A549 (cell line): Measurements from ENCODE around the gene DMAC2. TPM values are rescaled to one million over a fixed set of nuclear protein-coding genes. Genes with fewer than 3 reads are reported as not detected.
A peak's percentile ranks its signal among the peaks of the same experiment; 100 is the strongest.

ENCODE experiments used
- ATAC-seq, 2 experiments: fragments of 200-7000 bp in 1 of 2; fragments of >200 bp in 1 of 2; cut with Nextera tagmentation in 1 of 2; cut with Tn5 transposase in 1 of 2; 3 replicates each; pipeline versions ENCODE4 v1.8.0 to v1.9.1; 2018 to 2020; ENCODE audit warnings: mild to moderate bottlenecking in 1 of 2, moderate library complexity in 1 of 2
- CTCF ChIA-PET: fragments of 300-600 bp; sonication (Branson Sonifier 250); formaldehyde crosslinking; extraction: SDS; loops from one replicate; lab custom pipeline; 2021; ENCODE audit warnings: antibody characterized with exemption, inconsistent platforms; lab: Yijun Ruan, JAX
- POLR2A ChIA-PET: fragments of 350-600 bp; formaldehyde crosslinking; extraction: SDS; loops from one replicate; lab custom pipeline; 2021; ENCODE audit warnings: antibody characterized with exemption, inconsistent platforms; lab: Yijun Ruan, JAX
- DNase-seq, 2 experiments: peaks; one replicate each; pipeline versions ENCODE4 v3.0.0 to v3.0.0-alpha.2; 2011 to 2016; ENCODE audit warnings: low read depth in 1 of 2, low spot score in 1 of 2
- FAIRE-seq: peaks from 2 replicates; lab custom pipeline; 2011; peaks lifted over from hg19 to GRCh38; lab: Jason Lieb, UNC
- H3K27ac ChIP-seq, 2 experiments: fragments of >200 bp; sonication (Bioruptor Twin); formaldehyde crosslinking; 3 replicates each; pipeline ENCODE4 v1.5.1; 2016 to 2017
- H3K4me1 ChIP-seq: fragments of >200 bp; sonication (Bioruptor Twin); formaldehyde crosslinking; 3 replicates; pipeline ENCODE4 v1.6.1; 2016
- H3K4me2 ChIP-seq: fragments of >200 bp; sonication (Bioruptor Twin); formaldehyde crosslinking; 3 replicates; pipeline ENCODE4 v1.6.1; 2016
- H3K4me3 ChIP-seq: fragments of >200 bp; sonication (Bioruptor Twin); formaldehyde crosslinking; 3 replicates; pipeline ENCODE4 v1.5.1; 2016
- H3K9me3 ChIP-seq: fragments of >200 bp; sonication (Bioruptor Twin); formaldehyde crosslinking; 3 replicates; pipeline ENCODE4 v1.6.1; 2016
- ATOH8 ChIP-seq: fragments of 250-450 bp; sonication (Bioruptor Pico); IDR thresholded peaks from 2 replicates; pipeline ENCODE4 v1.5.0; 2020; ENCODE audit warnings: low read depth, mild to moderate bottlenecking, moderate library complexity
- BCL3 ChIP-seq: fragments of >200 bp; sonication (Bioruptor Twin); formaldehyde crosslinking; IDR thresholded peaks from 3 replicates; pipeline ENCODE4 v1.6.1; 2016
- CBX2 ChIP-seq: fragments of 200-600 bp; sonication (generic); IDR thresholded peaks from 2 replicates; pipeline ENCODE4 v1.6.1; 2016; ENCODE audit warnings: low read depth, mild to moderate bottlenecking, borderline replicate concordance
- CBX8 ChIP-seq: fragments of 200-600 bp; sonication (generic); IDR thresholded peaks from 2 replicates; pipeline ENCODE4 v1.6.1; 2016
- CHD2 ChIP-seq: fragments of 150-350 bp; IDR thresholded peaks from 2 replicates; pipeline ENCODE4 v1.6.1; 2014; ENCODE audit warnings: low read length; ENCODE audit not compliant: partially characterized antibody
- CTCF ChIP-seq: fragments of >200 bp; sonication (Bioruptor Twin); formaldehyde crosslinking; IDR thresholded peaks from 3 replicates; pipeline ENCODE4 v1.5.1; 2016
- EHMT2 ChIP-seq: fragments of 200-600 bp; sonication (generic); IDR thresholded peaks from 2 replicates; pipeline ENCODE4 v1.6.1; 2016; ENCODE audit warnings: antibody characterized with exemption, low read depth, mild to moderate bottlenecking, moderate library complexity
- ELK1 ChIP-seq: fragments of 150-350 bp; IDR thresholded peaks from 2 replicates; pipeline ENCODE4 v1.6.1; 2014; ENCODE audit warnings: low read depth, mild to moderate bottlenecking, low read length
- EP300 ChIP-seq, 2 experiments: fragments of >200 bp; sonication (Bioruptor Twin); formaldehyde crosslinking; IDR thresholded peaks; 2 replicates in 1 of 2; 3 replicates in 1 of 2; pipeline ENCODE4 v1.6.1; 2016 to 2017
- FOSB ChIP-seq: fragments of 250-450 bp; sonication (Bioruptor Pico); IDR thresholded peaks from 2 replicates; pipeline ENCODE4 v1.5.0; 2020; ENCODE audit warnings: mild to moderate bottlenecking, moderate library complexity
- FOSL2 ChIP-seq, 2 experiments: fragments of 450-650 bp in 1 of 2; fragments of >200 bp in 1 of 2; sonication (Bioruptor Twin) in 1 of 2; formaldehyde crosslinking; IDR thresholded peaks; 2 replicates each; pipeline versions ENCODE4 v1.5.0 to v1.6.1; 2016 to 2020; ENCODE audit warnings: mild to moderate bottlenecking in 1 of 2, moderate library complexity in 1 of 2
- HDAC2 ChIP-seq: fragments of 200-600 bp; sonication (generic); IDR thresholded peaks from 2 replicates; pipeline ENCODE4 v1.6.1; 2016
- HES2 ChIP-seq: fragments of >200 bp; sonication (Bioruptor Twin); formaldehyde crosslinking; IDR thresholded peaks from 2 replicates; pipeline ENCODE4 v1.6.1; 2016
- KDM1A ChIP-seq: fragments of 200-600 bp; sonication (generic); IDR thresholded peaks from 2 replicates; pipeline ENCODE4 v1.6.1; 2016; ENCODE audit warnings: low read depth, mild to moderate bottlenecking
- KDM5A ChIP-seq: fragments of 200-600 bp; sonication (generic); IDR thresholded peaks from 2 replicates; pipeline ENCODE4 v1.6.1; 2016; ENCODE audit warnings: antibody characterized with exemption, mild to moderate bottlenecking
- MAZ ChIP-seq: fragments of 150-350 bp; IDR thresholded peaks from 2 replicates; pipeline ENCODE4 v1.6.1; 2014; ENCODE audit warnings: antibody characterized with exemption, low read depth, low read length, borderline replicate concordance
- PBX3 ChIP-seq: IDR thresholded peaks from 2 replicates; pipeline ENCODE4 v1.6.1; 2012
- POLR2A ChIP-seq: IDR thresholded peaks from 2 replicates; pipeline ENCODE4 v1.6.1; 2012; ENCODE audit warnings: mild to moderate bottlenecking, low read length
- RAD21 ChIP-seq, 2 experiments: fragments of >200 bp in 1 of 2; sonication (Bioruptor Twin) in 1 of 2; formaldehyde crosslinking in 1 of 2; IDR thresholded peaks in 1 of 2; conservative IDR thresholded peaks in 1 of 2; 2 replicates in 1 of 2; 3 replicates in 1 of 2; pipeline ENCODE4 v1.6.1; 2012 to 2018; ENCODE audit warnings: inconsistent platforms in 1 of 2
- RFX5 ChIP-seq: fragments of 450-650 bp; IDR thresholded peaks from 2 replicates; pipeline ENCODE4 v1.7.1; 2014; ENCODE audit warnings: antibody characterized with exemption, mild to moderate bottlenecking, moderate library complexity
- USF2 ChIP-seq: fragments of 450-650 bp; IDR thresholded peaks from 2 replicates; pipeline ENCODE4 v1.6.1; 2014; ENCODE audit warnings: antibody characterized with exemption
- ZSCAN20 ChIP-seq: fragments of 250-450 bp; sonication (Bioruptor Pico); IDR thresholded peaks from 2 replicates; pipeline ENCODE4 v1.8.0; 2022; ENCODE audit warnings: mild to moderate bottlenecking, moderate library complexity
- WGBS: methylation state at CpG from one replicate; pipeline ENCODE4 v1.1.6; 2017; ENCODE audit errors: missing lambda C conversion rate; 5-methylcytosine and 5-hydroxymethylcytosine counted together
- polyA plus RNA-seq, 4 experiments: library from polyadenylated mRNA; depleted of rRNA in 3 of 4; stranded (reverse); fragments of >200 nt; fragmentation: RNase III in 1 of 4; extraction: RNeasy Plus Mini Kit Qiagen cat#74134 plus additional on column Dnase treatment in 1 of 4; gene quantifications; 2 replicates in 3 of 4; 3 replicates in 1 of 4; pipeline ENCODE4 v1.2.3, GENCODE V29; 2011 to 2017

The DMAC2 gene
- polyA plus RNA-seq, 2 of the 4 experiments (the other 2 are of a cell fraction), result 132 to 155 TPM

GRCh38 chr19:41456342-41456918, 16.7 kb upstream of the DMAC2 start (continued):
- no peak for TF ChIP-seq CTCF

- Histone ChIP-seq H3K4me1 (no peaks in the 10 kb centered on the region), H3K9me3 (peaks cover 7% of the 10 kb centered on the region), H3K4me3 (no peak overlapping the region), H3K4me2 (no peak overlapping the region), H3K27ac (no peak overlapping the region)
- ChIA-PET POLR2A (interaction anchor here (0.6 to 2.3 kb wide), 2 partner anchors 16 to 75 kb away, joined by 3 to 9 read pairs; partner anchors contain the start of gene DMAC2), CTCF (interaction anchor here (0.6 to 15.6 kb wide), 9 partner anchors 9 to 291 kb away, joined by 3 to 1358 read pairs (median 6); partner anchors contain the start of genes CEACAM21, DMAC2 and ERICH4)
- FAIRE-seq, result no peak
- TF ChIP-seq CBX8 (no peak), BCL3 (no peak)
- WGBS, result 0% methylated on average over 2 of the region's 2 CpGs
- no peak for DNase-seq
- ATAC-seq, result no peak
Observed at GRCh38 chr19:41455936-41456335, 16.2 kb upstream of the DMAC2 start.

GRCh38 chr19:41452584-41453275, 13.0 kb upstream of the DMAC2 start:
- Histone ChIP-seq H3K4me2 (no peak overlapping the region), H3K4me3 (no peak overlapping the region), H3K9me3 (peaks cover 7% of the 10 kb centered on the region), H3K27ac (no peak overlapping the region), H3K4me1 (0 out of 3 replicates have a peak, but pooled peaks cover 3% of the 10 kb centered on the region)
- FAIRE-seq (no peak), ATAC-seq (no peak), DNase-seq (no peak)
- TF ChIP-seq EHMT2, result no peak
- no peak for TF ChIP-seq CBX2
- no peak for TF ChIP-seq ZSCAN20 (CRISPR knock-in tag)
- TF ChIP-seq ELK1, result no peak
- TF ChIP-seq KDM1A, result no peak
- TF ChIP-seq FOSB, result no peak
- TF ChIP-seq HDAC2, result no peak
- ChIA-PET POLR2A (interaction anchor here (0.8 kb wide), 1 partner anchor 13 kb away, joined by 4 read pairs; the partner anchor contains the start of gene DMAC2), CTCF (interaction anchor here (0.7 to 15.6 kb wide), 8 partner anchors 10 to 383 kb away, joined by 3 to 1358 read pairs (median 4); partner anchors contain the start of genes CEACAM21, DMAC2 and ERICH4)
- 45% methylated on average over 6 of the region's 6 CpGs for WGBS

GRCh38 chr19:41449865-41450178, 10.1 kb upstream of the DMAC2 start:
- Histone ChIP-seq H3K4me1 (0 out of 3 replicates have a peak, but pooled peaks cover 3% of the 10 kb centered on the region), H3K4me2 (no peak overlapping the region; the same call in 2 of the 3 replicates), H3K4me3 (no peak overlapping the region), H3K9me3 (0 out of 3 replicates have a peak, but pooled peaks cover 4% of the 10 kb centered on the region), H3K27ac (no peak overlapping the region)
- WGBS, result 46% methylated on average over 3 of the region's 3 CpGs
- FAIRE-seq (no peak), DNase-seq (no peak), ATAC-seq (peak; percentile 37 to 53)
- CTCF ChIA-PET, result interaction anchor here (0.5 to 15.6 kb wide), 48 partner anchors 7 to 846 kb away, joined by 3 to 1358 read pairs (median 7); partner anchors contain the start of genes CEACAM21, DMAC2 and TGFB1
- POLR2A ChIA-PET, result interaction anchor here (0.6 to 3.4 kb wide), 3 partner anchors 10 to 181 kb away, joined by 5 to 37 read pairs (median 9); partner anchors contain the start of gene DMAC2
- TF ChIP-seq CHD2, result no peak
- no peak for TF ChIP-seq FOSL2 (IDR thresholded peaks at IDR 0.05)
- no peak for TF ChIP-seq FOSL2 (CRISPR knock-in tag; IDR thresholded peaks at IDR 0.05)
- no peak for TF ChIP-seq HDAC2
- no peak for TF ChIP-seq ATOH8 (CRISPR knock-in tag)
- no peak for TF ChIP-seq KDM5A
- TF ChIP-seq HES2, result no peak
- TF ChIP-seq PBX3, result no peak
- TF ChIP-seq RFX5, result no peak
- TF ChIP-seq USF2, result no peak
- no peak for TF ChIP-seq EP300 (IDR thresholded peaks at IDR 0.05)
- TF ChIP-seq MAZ, result no peak
- TF ChIP-seq POLR2A, result no peak
- no peak for TF ChIP-seq RAD21 (conservative IDR thresholded peaks at IDR 0.05 in 1 of 2, IDR thresholded peaks at IDR 0.05 in 1 of 2)
